Panc1 (cell line): Measurements from ENCODE around the gene SLC34A1. TPM values are rescaled to one million over a fixed set of nuclear protein-coding genes. Genes with fewer than 3 reads are reported as not detected.

Experiments used
- ATAC-seq: fragments of 200-7000 bp; cut with Tn5 transposase; 2 replicates; pipeline ENCODE4 v1.9.1; 2020; ENCODE audit warnings: mild to moderate bottlenecking, moderate library complexity
- Bru-seq: library from RNA; stranded (reverse); fragments of 400-500 nt; gene quantifications from one replicate; lab custom pipeline; 2021; lab: Mats Ljungman, UMichigan
- BruChase-seq, 2 experiments: library from RNA; stranded (reverse); fragments of 400-500 nt; gene quantifications; one replicate each; lab custom pipeline; 2021; lab: Mats Ljungman, UMichigan
- BruUV-seq: library from RNA; stranded (reverse); fragments of 400-500 nt; replicated peaks from 2 replicates; lab custom pipeline; 2021; lab: Mats Ljungman, UMichigan
- CTCF ChIA-PET: fragments of 300-600 bp; sonication (Branson Sonifier 250); formaldehyde crosslinking; loops from one replicate; lab custom pipeline; 2022; ENCODE audit warnings: antibody characterized with exemption; lab: Charles Lee
- POLR2A ChIA-PET: fragments of 300-600 bp; sonication (Branson Sonifier 250); formaldehyde crosslinking; loops from one replicate; lab custom pipeline; 2022; ENCODE audit warnings: antibody characterized with exemption; lab: Charles Lee
- DNase-seq: peaks from one replicate; pipeline ENCODE4 v3.0.0-alpha.2; 2010; ENCODE audit warnings: low read depth, low spot score
- H3K27ac ChIP-seq: 2 replicates; pipeline ENCODE4 v1.5.1; 2011; ENCODE audit warnings: mild to moderate bottlenecking, low read length, inconsistent platforms
- H3K27me3 ChIP-seq: fragments of 200-500 bp; sonication (Bioruptor generic); 2 replicates; pipeline ENCODE4 v1.6.0; 2014; ENCODE audit warnings: low read length, inconsistent platforms; ENCODE audit not compliant: control insufficient read depth, insufficient read depth
- H3K36me3 ChIP-seq: fragments of 200-500 bp; sonication (Bioruptor generic); 2 replicates; pipeline ENCODE4 v1.5.1; 2014; ENCODE audit warnings: inconsistent platforms, mild to moderate bottlenecking, low read length, moderate library complexity; ENCODE audit not compliant: control insufficient read depth, insufficient read depth
- H3K4me1 ChIP-seq: 2 replicates; pipeline ENCODE4 v1.5.1; 2011; ENCODE audit warnings: inconsistent platforms, mild to moderate bottlenecking, low read length, moderate library complexity; ENCODE audit not compliant: control insufficient read depth, insufficient read depth
- H3K4me3 ChIP-seq, 2 experiments: 2 replicates each; pipeline ENCODE4 v1.5.1; 2011 to 2012; ENCODE audit warnings: low read depth in 2 of 2, low read length in 2 of 2, mild to moderate bottlenecking in 2 of 2, inconsistent platforms in 1 of 2, moderate library complexity in 1 of 2
- H3K9me3 ChIP-seq: fragments of 200-500 bp; sonication (Bioruptor generic); 2 replicates; pipeline ENCODE4 v1.5.1; 2014; ENCODE audit warnings: low read depth, mild to moderate bottlenecking, inconsistent platforms, low read length, moderate library complexity; ENCODE audit not compliant: control insufficient read depth, insufficient read depth
- CTCF ChIP-seq: fragments of 450-650 bp; IDR thresholded peaks from 2 replicates; pipeline ENCODE4 v1.5.1; 2017; ENCODE audit warnings: mild to moderate bottlenecking
- POLR2AphosphoS5 ChIP-seq: IDR thresholded peaks from 2 replicates; pipeline ENCODE4 v1.6.1; 2012; ENCODE audit warnings: mild to moderate bottlenecking, low read depth, low read length, moderate library complexity
- REST ChIP-seq, 2 experiments: IDR thresholded peaks; 2 replicates each; pipeline ENCODE4 v1.6.1; 2011 to 2012; ENCODE audit warnings: low read depth in 2 of 2, control low read depth in 1 of 2, low read length in 1 of 2, mild to moderate bottlenecking in 1 of 2, moderate library complexity in 1 of 2; ENCODE audit not compliant: insufficient read depth in 1 of 2
- SIN3A ChIP-seq: IDR thresholded peaks from 2 replicates; pipeline ENCODE4 v1.6.1; 2012; ENCODE audit warnings: low read depth, mild to moderate bottlenecking, low read length, moderate library complexity, borderline replicate concordance; ENCODE audit not compliant: insufficient read depth
- TCF7L2 ChIP-seq: IDR thresholded peaks from 2 replicates; pipeline ENCODE4 v1.6.1; 2011; ENCODE audit warnings: mild to moderate bottlenecking, low read depth, low read length, inconsistent platforms
- in situ Hi-C: cut with HindIII; loops from 2 replicates; pipeline ENCODE4 v1.10.0; 2016; ENCODE audit warnings: low sequenced_read_pairs, low pct_unique_long_range_greater_than_20kb
- intact Hi-C: fragments of 100-400 bp; cut with micrococcal nuclease; formaldehyde crosslinking; loops from one replicate; pipeline ENCODE4 v1.10.0; 2022; ENCODE audit not compliant: unreplicated experiment
- long read RNA-seq: library from polyadenylated mRNA; unstranded; transcript quantifications from one replicate; pipeline ENCODE4 v2.0.0, GENCODE V29; 2021; ENCODE audit not compliant: unreplicated experiment
- polyA plus RNA-seq: library from polyadenylated mRNA; unstranded; fragments of >200 nt; gene quantifications from one replicate; pipeline ENCODE4 v1.2.1, GENCODE V29; 2012; ENCODE audit warnings: missing spikeins; ENCODE audit not compliant: insufficient read length
- total RNA-seq: library from RNA; stranded (reverse); gene quantifications from one replicate; pipeline ENCODE4 v1.2.1, GENCODE V29; 2021; ENCODE audit not compliant: unreplicated experiment

SLC34A1 gene
- total RNA-seq (not detected), Bru-seq, nascent RNA (not detected), BruChase-seq, experiment 1, labeled RNA remaining after a 2-hour chase (not detected), BruChase-seq, experiment 2, labeled RNA remaining after a 6-hour chase (not detected)
- not detected for polyA plus RNA-seq
- long read RNA-seq, result 0 reads

GRCh38 chr5:177384134-177384533 is at the start of gene SLC34A1:
Gene SLC34A1, plus strand, starts transcription at chr5:177384434. Its CDS starts 1,308 bp downstream, at chr5:177385742.
- no TSS peak for BruUV-seq
- H3K4me3 ChIP-seq, result no peak within 1 kb of the TSS
- H3K27me3 ChIP-seq, result no peaks in the 10 kb centered on the region
- TF ChIP-seq POLR2AphosphoS5 (no peak), TCF7L2 (no peak), SIN3A (no peak), REST (IDR thresholded peaks at IDR 0.05; ENCODE audit: insufficient read depth in 1 of 2, low read depth in 2 of 2, low read length in 1 of 2) (no peak), CTCF (no peak)
- H3K36me3 ChIP-seq, result no peaks in the 10 kb centered on the region
- peaks cover 4% of the 10 kb centered on the region; the same call in 1 of the 2 replicates for H3K4me1 ChIP-seq
- POLR2A ChIA-PET, result no interaction called here
- no peak for ATAC-seq
- CTCF ChIA-PET, result no interaction called here
- intact Hi-C loops, result no loop called here
- H3K9me3 ChIP-seq, result no peaks in the 10 kb centered on the region
- DNase-seq, result no peak
- no peak within 1 kb of the TSS for H3K27ac ChIP-seq
- in situ Hi-C loops, result no loop called here

GRCh38 chr5:177334781-177335700 is 49.2 kb upstream of the SLC34A1 start:
- no peak for DNase-seq
- Histone ChIP-seq H3K27me3 (no peaks in the 10 kb centered on the region), H3K36me3 (peaks cover 10% of the 10 kb centered on the region), H3K4me3 (no peak overlapping the region), H3K4me1 (no peaks in the 10 kb centered on the region), H3K9me3 (no peaks in the 10 kb centered on the region), H3K27ac (no peak overlapping the region)
- BruUV-seq, result no TSS peak
- ChIA-PET POLR2A (interaction anchor here (1.0 kb wide), 1 partner anchor 48 kb away, joined by 3 read pairs; no protein-coding TSS in a partner anchor), CTCF (no interaction called here)
- in situ Hi-C loops, result no loop called here
- intact Hi-C loops, result no loop called here
- no peak for ATAC-seq
- no peak for TF ChIP-seq CTCF
- TF ChIP-seq REST (IDR thresholded peaks at IDR 0.05; ENCODE audit: insufficient read depth in 1 of 2, low read depth in 2 of 2, low read length in 1 of 2), result no peak
- no peak for TF ChIP-seq SIN3A
- TF ChIP-seq TCF7L2, result no peak
- TF ChIP-seq POLR2AphosphoS5, result no peak
